GM12801 (cell line): ENCODE data around the gene DNASE1L1.

Source experiments
- CTCF ChIP-seq: IDR thresholded peaks from one replicate; pipeline ENCODE4 v1.5.1; 2011; ENCODE audit warnings: control low read depth; ENCODE audit not compliant: insufficient read length; ENCODE audit errors: extremely low read depth

Gene DNASE1L1

DNA sequence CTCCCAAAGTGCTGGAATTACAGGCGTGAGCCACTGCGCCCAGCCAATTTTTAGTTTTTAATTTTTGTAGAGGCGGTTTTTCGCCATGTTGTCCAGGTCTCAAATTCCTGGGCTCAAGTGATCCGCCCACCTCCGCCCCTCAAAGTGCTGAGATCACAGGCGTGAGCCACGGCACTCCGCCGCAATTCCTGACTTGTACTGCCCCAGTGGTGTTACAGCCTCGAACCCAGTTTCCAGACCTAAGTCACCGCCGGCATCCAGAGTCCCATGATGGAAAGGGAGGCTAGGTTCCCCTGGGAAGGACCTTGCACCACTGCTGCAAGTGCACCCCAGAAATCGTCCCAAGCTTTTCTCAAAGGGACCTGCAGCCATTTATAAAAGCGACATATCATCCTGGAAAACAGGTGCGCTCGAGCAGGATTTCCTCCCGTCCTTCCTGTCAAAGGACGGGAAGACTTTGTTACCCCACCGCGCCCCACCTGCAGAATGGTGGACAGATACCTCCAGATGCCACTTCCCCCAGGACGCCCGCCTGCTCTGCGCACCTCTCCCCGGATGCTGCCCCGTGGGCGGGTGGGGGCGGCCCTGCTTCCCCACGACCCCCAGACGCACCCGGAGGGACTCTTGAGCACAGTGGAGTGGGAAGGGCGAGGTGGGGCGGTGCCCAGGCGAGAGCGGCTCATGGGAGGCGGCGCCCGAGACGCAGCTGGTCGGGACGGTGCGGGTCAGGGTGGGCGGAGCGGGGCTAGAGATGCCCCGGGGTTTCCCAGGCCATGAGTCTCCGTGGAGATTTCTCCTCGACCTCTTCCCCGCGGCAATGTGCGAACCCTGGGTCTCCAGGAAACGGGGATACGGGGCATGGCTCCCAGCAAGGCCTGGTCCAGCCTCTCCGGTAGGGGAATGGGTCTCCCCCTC, 11.8 kb downstream of the DNASE1L1 start:
- TF ChIP-seq CTCF: no peak

DNA sequence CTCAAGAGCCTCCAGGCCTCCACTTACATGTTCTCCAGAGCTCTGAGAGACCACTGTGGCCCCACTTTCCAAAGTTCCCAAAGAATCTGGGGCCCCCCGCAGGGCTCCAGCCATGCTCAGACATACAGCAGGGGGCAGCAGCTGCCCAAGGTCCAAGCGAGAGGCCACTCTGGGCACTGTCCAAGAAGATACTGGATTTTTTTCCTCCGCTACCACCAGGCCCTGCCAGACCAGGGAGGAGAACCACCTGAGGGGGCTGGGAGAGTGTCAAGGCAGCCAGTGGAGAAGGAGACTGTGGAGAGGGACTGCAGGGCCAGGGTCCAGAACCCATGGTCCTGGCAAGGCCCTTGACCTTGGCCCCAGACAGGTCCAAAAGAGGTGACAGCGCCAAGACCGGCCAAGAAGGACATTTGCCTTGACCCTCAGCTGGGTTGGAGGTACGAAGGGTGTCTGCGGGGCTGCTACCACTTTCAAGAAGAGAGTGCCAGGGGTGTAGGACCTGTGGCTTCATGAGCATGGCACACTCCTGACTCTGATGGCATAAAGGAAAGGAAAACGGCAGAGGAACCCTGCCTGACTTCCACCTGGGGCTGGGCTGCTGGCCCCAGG, 24.7 kb downstream of the DNASE1L1 start:
- TF ChIP-seq CTCF: no peak

- no peak for TF ChIP-seq CTCF
These were observed 25.4 kb downstream of the DNASE1L1 start for GRCh38 chrX:154383359-154384283.

DNA sequence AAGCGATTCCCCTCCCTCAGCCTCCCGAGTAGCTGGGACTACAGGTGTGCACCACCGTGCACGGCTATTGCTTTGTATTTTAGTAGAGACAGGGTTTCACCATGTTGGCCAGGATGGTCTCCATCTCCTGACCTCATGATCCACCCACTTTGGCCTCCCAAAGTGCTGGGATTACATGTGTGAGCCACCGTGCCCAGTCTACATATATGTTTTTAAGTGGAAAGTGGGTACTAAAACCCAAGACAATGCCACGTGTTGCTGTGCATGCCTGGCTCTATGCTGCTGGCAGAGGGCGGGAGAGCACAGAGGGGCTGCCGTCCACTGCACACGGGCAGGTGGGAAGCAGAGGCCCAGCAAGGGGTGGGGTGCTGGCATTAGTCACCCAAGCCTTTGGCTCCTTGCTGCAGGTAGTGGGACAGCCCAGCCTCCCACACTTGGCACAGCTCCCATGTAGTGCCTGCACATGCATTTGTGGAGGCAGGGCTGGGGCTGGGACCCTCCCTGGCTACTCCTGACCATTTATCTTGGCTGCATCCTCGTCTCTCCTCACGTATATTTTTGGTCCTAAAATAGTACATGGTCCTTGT, 26.5 kb downstream of the DNASE1L1 start:
- no peak for TF ChIP-seq CTCF

GRCh38 chrX:154381271-154381670, 27.8 kb downstream of the DNASE1L1 start:
- TF ChIP-seq CTCF: no peak

DNA sequence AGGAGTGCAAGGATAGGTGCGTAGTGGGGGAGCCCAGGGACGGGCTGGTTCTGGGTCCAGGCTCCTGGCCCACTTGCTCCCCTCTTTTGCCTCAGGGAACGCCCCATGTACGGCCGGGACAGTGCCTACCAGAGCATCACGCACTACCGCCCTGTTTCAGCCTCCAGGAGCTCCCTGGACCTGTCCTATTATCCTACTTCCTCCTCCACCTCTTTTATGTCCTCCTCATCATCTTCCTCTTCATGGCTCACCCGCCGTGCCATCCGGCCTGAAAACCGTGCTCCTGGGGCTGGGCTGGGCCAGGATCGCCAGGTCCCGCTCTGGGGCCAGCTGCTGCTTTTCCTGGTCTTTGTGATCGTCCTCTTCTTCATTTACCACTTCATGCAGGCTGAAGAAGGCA, 28.3 kb downstream of the DNASE1L1 start:
- no peak for TF ChIP-seq CTCF
